Stomach (tissue), 4 donors: Measurements from ENCODE around the gene GET3.

Experiments
- CTCF ChIP-seq, 7 experiments: fragments of 450-650 bp in 4 of 7; fragments of 200-600 bp in 3 of 7; sonication (generic) in 3 of 7; IDR thresholded peaks; one replicate each; pipeline ENCODE4 v1.5.1; 2016 to 2019; ENCODE audit warnings: antibody characterized with exemption in 7 of 7, control low read depth in 2 of 7, mild to moderate bottlenecking in 1 of 7
- EP300 ChIP-seq: sonication (generic); formaldehyde crosslinking; IDR thresholded peaks from one replicate; pipeline ENCODE4 v1.6.1; 2017; ENCODE audit warnings: antibody characterized with exemption
- POLR2A ChIP-seq, 4 donors: fragments of 450-650 bp; IDR thresholded peaks; one replicate each; pipeline ENCODE4 v1.6.1; 2016; ENCODE audit warnings: antibody characterized with exemption in 4 of 4, control low read depth in 2 of 4, mild to moderate bottlenecking in 1 of 4, moderate library complexity in 1 of 4
- POLR2AphosphoS5 ChIP-seq, 3 donors: sonication (generic); formaldehyde crosslinking; IDR thresholded peaks; one replicate each; pipeline ENCODE4 v1.6.1; 2016; ENCODE audit warnings: antibody characterized with exemption in 3 of 3

- no peak for TF ChIP-seq CTCF (IDR thresholded peaks at IDR 0.05)
- TF ChIP-seq EP300, result no peak
- no peak for TF ChIP-seq POLR2AphosphoS5 (IDR thresholded peaks at IDR 0.05)
- TF ChIP-seq POLR2A (IDR thresholded peaks at IDR 0.05), result no peak
These were observed 14.9 kb downstream of the GET3 start for GRCh38 chr19:12752056-12752781.
